ENCODE results near the gene COL6A5.

The COL6A5 gene

DNA sequence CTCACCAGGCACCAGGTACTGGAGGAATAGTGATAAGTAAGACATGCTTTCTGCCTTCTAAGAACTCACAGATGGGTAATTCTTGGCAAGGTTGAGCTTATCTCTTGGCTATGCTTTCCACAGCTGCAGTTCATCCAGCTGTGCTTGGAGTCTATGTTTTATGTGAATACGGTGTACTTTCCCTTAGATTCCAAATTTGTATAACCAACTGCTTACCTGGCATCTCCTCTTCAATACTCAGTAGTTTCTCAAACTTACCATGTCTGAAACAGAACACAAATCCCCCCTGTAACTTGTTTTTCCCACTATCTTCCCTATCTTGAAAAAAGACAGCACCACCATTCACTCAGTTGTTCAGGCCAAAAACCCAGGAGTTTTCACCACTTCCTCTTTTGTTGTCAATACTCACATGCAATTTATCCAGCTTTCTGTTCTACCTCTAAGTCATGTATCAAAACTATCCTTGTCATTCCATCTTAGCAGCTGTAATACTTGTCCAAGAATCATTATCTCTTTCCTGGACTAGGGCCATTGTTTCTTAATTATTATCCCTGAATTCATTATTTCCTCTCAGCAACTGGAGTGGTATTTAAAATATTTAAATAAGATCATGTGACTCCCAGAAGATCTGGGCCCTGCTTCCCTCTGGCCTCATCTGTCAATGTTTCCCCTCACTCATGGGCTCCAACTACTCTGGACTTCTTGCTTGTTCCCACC lies 32.6 kb downstream of the COL6A5 start:
- H3K4me1 ChIP-seq, result no peaks in the 10 kb centered on the region
- TF ChIP-seq, protein P1, sequence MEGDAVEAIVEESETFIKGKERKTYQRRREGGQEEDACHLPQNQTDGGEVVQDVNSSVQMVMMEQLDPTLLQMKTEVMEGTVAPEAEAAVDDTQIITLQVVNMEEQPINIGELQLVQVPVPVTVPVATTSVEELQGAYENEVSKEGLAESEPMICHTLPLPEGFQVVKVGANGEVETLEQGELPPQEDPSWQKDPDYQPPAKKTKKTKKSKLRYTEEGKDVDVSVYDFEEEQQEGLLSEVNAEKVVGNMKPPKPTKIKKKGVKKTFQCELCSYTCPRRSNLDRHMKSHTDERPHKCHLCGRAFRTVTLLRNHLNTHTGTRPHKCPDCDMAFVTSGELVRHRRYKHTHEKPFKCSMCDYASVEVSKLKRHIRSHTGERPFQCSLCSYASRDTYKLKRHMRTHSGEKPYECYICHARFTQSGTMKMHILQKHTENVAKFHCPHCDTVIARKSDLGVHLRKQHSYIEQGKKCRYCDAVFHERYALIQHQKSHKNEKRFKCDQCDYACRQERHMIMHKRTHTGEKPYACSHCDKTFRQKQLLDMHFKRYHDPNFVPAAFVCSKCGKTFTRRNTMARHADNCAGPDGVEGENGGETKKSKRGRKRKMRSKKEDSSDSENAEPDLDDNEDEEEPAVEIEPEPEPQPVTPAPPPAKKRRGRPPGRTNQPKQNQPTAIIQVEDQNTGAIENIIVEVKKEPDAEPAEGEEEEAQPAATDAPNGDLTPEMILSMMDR (IDR thresholded peaks at IDR 0.05), result no peak
- H3K36me3 ChIP-seq (ENCODE audit: control insufficient read depth, insufficient read depth, low read length), result no peaks in the 10 kb centered on the region
- H3K4me2 ChIP-seq (ENCODE audit: low read length), result no peak overlapping the region
- no peak overlapping the region for H3K27ac ChIP-seq
- H2AFZ ChIP-seq, result no peak overlapping the region
- no peaks in the 10 kb centered on the region for H3K27me3 ChIP-seq (ENCODE audit: control insufficient read depth, insufficient read depth, low read length)
- H3K4me3 ChIP-seq (ENCODE audit: low read depth, low read length), result no peak overlapping the region
- H3K9me3 ChIP-seq (ENCODE audit: control insufficient read depth, low read length), result no peaks in the 10 kb centered on the region
- H3K79me2 ChIP-seq, result no peaks in the 10 kb centered on the region
- no peak overlapping the region for H3K9ac ChIP-seq

DNA sequence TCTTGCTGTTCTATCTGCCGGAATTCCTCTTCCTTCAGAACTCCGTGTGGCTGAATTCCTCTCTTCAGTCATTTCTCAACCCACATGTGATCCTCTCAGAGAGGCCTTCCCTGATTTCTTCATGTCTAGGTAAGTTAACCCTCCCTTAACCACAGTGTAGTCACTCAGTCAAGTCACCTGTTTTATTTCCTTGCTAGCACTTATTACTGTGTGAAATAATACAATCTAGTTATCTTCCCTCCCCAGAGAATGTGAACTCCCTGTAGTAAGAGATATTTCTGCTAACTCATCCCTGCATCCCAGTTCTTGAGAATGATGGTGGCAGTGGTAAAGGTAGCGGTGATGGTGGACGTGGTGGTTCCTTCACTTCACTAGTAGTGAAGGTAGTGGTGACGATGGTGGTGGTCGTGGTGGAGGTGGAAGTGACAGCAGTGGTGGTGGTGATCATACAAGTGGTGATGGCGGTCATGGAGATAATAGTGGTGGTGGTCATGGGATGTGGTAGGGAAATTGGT lies 33.3 kb downstream of the COL6A5 start:
- TF ChIP-seq, protein P1 (IDR thresholded peaks at IDR 0.05), result no peak
- H3K79me2 ChIP-seq, result no peaks in the 10 kb centered on the region

DNA sequence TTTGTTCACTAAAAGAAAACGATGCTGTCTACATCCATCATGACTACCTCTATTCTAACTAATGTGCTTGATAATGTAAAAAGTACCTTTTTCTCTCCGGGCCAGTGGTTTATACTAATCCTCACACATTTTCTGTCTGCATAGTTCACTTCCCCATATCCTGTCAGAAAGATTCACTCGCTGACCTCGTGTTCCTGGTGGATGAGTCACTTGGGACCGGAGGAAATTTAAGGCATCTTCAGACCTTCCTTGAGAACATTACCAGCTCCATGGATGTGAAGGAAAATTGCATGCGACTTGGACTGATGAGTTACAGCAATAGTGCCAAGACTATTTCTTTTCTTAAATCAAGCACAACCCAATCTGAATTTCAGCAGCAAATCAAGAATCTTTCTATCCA lies 33.8 kb downstream of the COL6A5 start:
- Histone ChIP-seq H3K4me3 (ENCODE audit: low read depth, low read length) (no peak overlapping the region), H3K27ac (no peak overlapping the region), H3K9ac (no peak overlapping the region), H3K4me1 (no peaks in the 10 kb centered on the region), H3K36me3 (ENCODE audit: control insufficient read depth, insufficient read depth, low read length) (no peaks in the 10 kb centered on the region), H3K79me2 (no peaks in the 10 kb centered on the region), H2AFZ (no peak overlapping the region), H3K27me3 (ENCODE audit: control insufficient read depth, insufficient read depth, low read length) (no peaks in the 10 kb centered on the region), H3K9me3 (ENCODE audit: control insufficient read depth, low read length) (no peaks in the 10 kb centered on the region), H3K4me2 (ENCODE audit: low read length) (no peak overlapping the region)
- TF ChIP-seq, protein P1 (IDR thresholded peaks at IDR 0.05), result no peak

More for the DNA sequence above, 33.3 kb downstream of the COL6A5 start:
- Histone ChIP-seq H3K9me3 (ENCODE audit: control insufficient read depth, low read length) (no peaks in the 10 kb centered on the region), H3K27me3 (ENCODE audit: control insufficient read depth, insufficient read depth, low read length) (no peaks in the 10 kb centered on the region), H3K4me3 (ENCODE audit: low read depth, low read length) (no peak overlapping the region), H3K9ac (no peak overlapping the region), H3K27ac (no peak overlapping the region), H3K36me3 (ENCODE audit: control insufficient read depth, insufficient read depth, low read length) (no peaks in the 10 kb centered on the region), H2AFZ (no peak overlapping the region), H3K4me1 (no peaks in the 10 kb centered on the region), H3K4me2 (ENCODE audit: low read length) (no peak overlapping the region)

DNA sequence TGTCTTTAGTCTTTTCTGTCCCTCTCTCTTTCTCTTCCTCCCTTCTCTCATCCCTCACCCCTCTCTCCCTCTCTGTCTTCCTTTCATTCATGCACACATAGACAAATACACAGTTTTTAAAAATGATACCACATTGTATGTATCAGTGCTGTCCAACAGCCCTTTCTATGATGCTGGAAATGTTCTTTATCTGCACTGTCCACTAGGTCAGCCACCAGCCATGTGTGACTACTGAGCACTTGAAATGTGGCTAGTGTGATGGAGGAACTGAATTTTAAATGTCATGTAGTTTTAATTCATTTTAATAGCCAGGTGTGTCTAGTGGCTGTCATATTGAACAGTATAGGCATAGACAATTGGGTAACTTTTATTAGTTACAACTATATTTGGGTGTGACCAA lies 34.9 kb downstream of the COL6A5 start:
- H3K9ac ChIP-seq, result no peak overlapping the region
- H3K36me3 ChIP-seq (ENCODE audit: control insufficient read depth, insufficient read depth, low read length), result no peaks in the 10 kb centered on the region
- H2AFZ ChIP-seq, result no peak overlapping the region
- no peak overlapping the region for H3K4me3 ChIP-seq (ENCODE audit: low read depth, low read length)
- H3K4me1 ChIP-seq, result no peaks in the 10 kb centered on the region
- H3K4me2 ChIP-seq (ENCODE audit: low read length), result no peak overlapping the region
- TF ChIP-seq, protein P1 (IDR thresholded peaks at IDR 0.05), result no peak
- no peak overlapping the region for H3K27ac ChIP-seq
- H3K27me3 ChIP-seq (ENCODE audit: control insufficient read depth, insufficient read depth, low read length), result no peaks in the 10 kb centered on the region
- H3K79me2 ChIP-seq, result no peaks in the 10 kb centered on the region
- no peaks in the 10 kb centered on the region for H3K9me3 ChIP-seq (ENCODE audit: control insufficient read depth, low read length)

DNA sequence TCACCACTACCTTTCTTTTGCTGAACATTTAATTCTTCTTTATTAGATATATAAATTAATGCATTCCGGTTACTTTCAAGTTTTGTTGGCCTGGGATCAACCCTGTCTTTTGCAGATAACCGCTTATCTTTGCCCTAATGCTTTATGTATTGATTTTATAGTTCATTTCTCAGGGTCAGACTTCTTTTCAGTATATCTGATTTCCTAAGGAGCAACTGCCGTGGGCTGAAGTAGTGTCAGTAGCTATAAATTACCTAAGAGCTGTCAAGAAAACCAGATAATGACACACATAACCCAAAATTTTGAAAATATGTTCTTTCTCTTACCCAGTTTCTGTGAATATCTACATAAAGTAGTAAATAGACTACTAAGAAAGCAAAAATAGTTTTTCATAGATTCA lies 38.0 kb downstream of the COL6A5 start:
- no peaks in the 10 kb centered on the region for H3K27me3 ChIP-seq (ENCODE audit: control insufficient read depth, insufficient read depth, low read length)
- H3K79me2 ChIP-seq, result no peaks in the 10 kb centered on the region
- no peaks in the 10 kb centered on the region for H3K9me3 ChIP-seq (ENCODE audit: control insufficient read depth, low read length)
- H2AFZ ChIP-seq, result no peak overlapping the region
- H3K4me1 ChIP-seq, result no peaks in the 10 kb centered on the region
- no peak overlapping the region for H3K4me3 ChIP-seq (ENCODE audit: low read depth, low read length)
- no peak overlapping the region for H3K27ac ChIP-seq
- TF ChIP-seq, protein P1 (IDR thresholded peaks at IDR 0.05), result no peak
- no peaks in the 10 kb centered on the region for H3K36me3 ChIP-seq (ENCODE audit: control insufficient read depth, insufficient read depth, low read length)
- no peak overlapping the region for H3K9ac ChIP-seq
- no peak overlapping the region for H3K4me2 ChIP-seq (ENCODE audit: low read length)

Measured in parathyroid adenoma (tissue), 2 donors.